KOPT-K1 (cell line): ENCODE measurements around the gene DMGDH.

ENCODE experiments used
- H3K27ac ChIP-seq: fragments of 200-600 bp; sonication (generic); 2 replicates; pipeline ENCODE4 v1.5.1; 2016; ENCODE audit warnings: antibody characterized with exemption, mild to moderate bottlenecking, low read depth, low read length; ENCODE audit not compliant: poor library complexity, severe bottlenecking
- H3K36me3 ChIP-seq: fragments of 200-600 bp; sonication (generic); 2 replicates; pipeline ENCODE4 v1.5.1; 2017; ENCODE audit warnings: antibody characterized with exemption, mild to moderate bottlenecking, low read length, moderate library complexity; ENCODE audit not compliant: insufficient read depth
- H3K9me3 ChIP-seq: fragments of 200-600 bp; sonication (generic); 2 replicates; pipeline ENCODE4 v1.5.1; 2017; ENCODE audit warnings: antibody characterized with exemption, low read length, mild to moderate bottlenecking; ENCODE audit not compliant: insufficient read depth, poor library complexity, severe bottlenecking

The DMGDH gene

GRCh38 chr5:78979909-78980308 lies 89.6 kb downstream of the DMGDH start:
- Histone ChIP-seq H3K27ac (no peak overlapping the region), H3K36me3 (no peaks in the 10 kb centered on the region), H3K9me3 (no peaks in the 10 kb centered on the region)

- H3K27ac ChIP-seq: no peak overlapping the region
- H3K36me3 ChIP-seq: no peaks in the 10 kb centered on the region
- no peaks in the 10 kb centered on the region for H3K9me3 ChIP-seq
These were observed 90.2 kb downstream of the DMGDH start for GRCh38 chr5:78979117-78979742.

- Histone ChIP-seq H3K9me3 (no peaks in the 10 kb centered on the region), H3K36me3 (no peaks in the 10 kb centered on the region), H3K27ac (no peak overlapping the region)
These were observed 94.4 kb downstream of the DMGDH start for GRCh38 chr5:78975035-78975434.

- no peak overlapping the region for H3K27ac ChIP-seq
- H3K9me3 ChIP-seq: no peaks in the 10 kb centered on the region
- H3K36me3 ChIP-seq: no peaks in the 10 kb centered on the region
These were observed 94.9 kb downstream of the DMGDH start for GRCh38 chr5:78974601-78975000.

GRCh38 chr5:78974011-78974410 lies 95.5 kb downstream of the DMGDH start:
- no peak overlapping the region for H3K27ac ChIP-seq
- H3K9me3 ChIP-seq: no peaks in the 10 kb centered on the region

GRCh38 chr5:78972654-78973428 lies 96.6 kb downstream of the DMGDH start:
- H3K36me3 ChIP-seq: 0 out of 2 replicates have a peak, but pooled peaks cover 5% of the 10 kb centered on the region
- no peaks in the 10 kb centered on the region for H3K9me3 ChIP-seq
- H3K27ac ChIP-seq: no peak overlapping the region

More at GRCh38 chr5:78974011-78974410, 95.5 kb downstream of the DMGDH start:
- 0 out of 2 replicates have a peak, but pooled peaks cover under 1% of the 10 kb centered on the region for H3K36me3 ChIP-seq

GRCh38 chr5:78971998-78972397 lies 97.5 kb downstream of the DMGDH start:
- Histone ChIP-seq H3K27ac (no peak overlapping the region), H3K9me3 (no peaks in the 10 kb centered on the region), H3K36me3 (0 out of 2 replicates have a peak, but pooled peaks cover 9% of the 10 kb centered on the region)

GRCh38 chr5:78968781-78969180 lies 100.7 kb downstream of the DMGDH start:
- Histone ChIP-seq H3K9me3 (no peaks in the 10 kb centered on the region), H3K27ac (no peak overlapping the region), H3K36me3 (peaks cover 22% of the 10 kb centered on the region; the same call in 1 of the 2 replicates)

- no peaks in the 10 kb centered on the region for H3K9me3 ChIP-seq
- H3K36me3 ChIP-seq: peaks cover 43% of the 10 kb centered on the region
- no peak overlapping the region for H3K27ac ChIP-seq
These were observed 104.6 kb downstream of the DMGDH start for GRCh38 chr5:78964889-78965288.

- H3K27ac ChIP-seq: no peak overlapping the region
- H3K9me3 ChIP-seq: no peaks in the 10 kb centered on the region
- H3K36me3 ChIP-seq: peaks cover 32% of the 10 kb centered on the region
These were observed 107.7 kb downstream of the DMGDH start for GRCh38 chr5:78961743-78962142.

- peaks cover 34% of the 10 kb centered on the region for H3K36me3 ChIP-seq
- no peaks in the 10 kb centered on the region for H3K9me3 ChIP-seq
- H3K27ac ChIP-seq: no peak overlapping the region
These were observed 109.7 kb downstream of the DMGDH start for GRCh38 chr5:78959767-78960166.

- H3K9me3 ChIP-seq: no peaks in the 10 kb centered on the region
- H3K27ac ChIP-seq: no peak overlapping the region
- peaks cover 27% of the 10 kb centered on the region for H3K36me3 ChIP-seq
These were observed 110.6 kb downstream of the DMGDH start for GRCh38 chr5:78958672-78959445.

GRCh38 chr5:78956901-78957300 lies 112.6 kb downstream of the DMGDH start:
- peaks cover 12% of the 10 kb centered on the region for H3K36me3 ChIP-seq
- no peaks in the 10 kb centered on the region for H3K9me3 ChIP-seq
- no peak overlapping the region for H3K27ac ChIP-seq

GRCh38 chr5:78953092-78953800 lies 116.2 kb downstream of the DMGDH start:
- Histone ChIP-seq H3K27ac (no peak overlapping the region), H3K9me3 (no peaks in the 10 kb centered on the region), H3K36me3 (peaks cover 5% of the 10 kb centered on the region; the same call in 1 of the 2 replicates)
